PC-3 (cell line): ENCODE data around the gene FRG2. TPM values are rescaled to one million over a fixed set of nuclear protein-coding genes. Genes with fewer than 3 reads are reported as not detected.

Source experiments
- ATAC-seq: fragments of 200-7000 bp; cut with Tn5 transposase; 2 replicates; pipeline ENCODE4 v1.9.1; 2020; ENCODE audit warnings: mild to moderate bottlenecking, moderate library complexity
- BruUV-seq: library from RNA; stranded (reverse); fragments of 400-500 nt; replicated peaks from 2 replicates; lab custom pipeline; 2021; lab: Mats Ljungman, UMichigan
- CTCF ChIA-PET: fragments of 300-600 bp; sonication (Branson Sonifier 250); formaldehyde crosslinking; loops from one replicate; lab custom pipeline; 2022; ENCODE audit warnings: antibody characterized with exemption; lab: Charles Lee
- POLR2A ChIA-PET: fragments of 300-600 bp; sonication (Branson Sonifier 250); formaldehyde crosslinking; loops from one replicate; lab custom pipeline; 2022; ENCODE audit warnings: antibody characterized with exemption; ENCODE audit not compliant: unreplicated experiment; lab: Charles Lee
- DNase-seq: peaks from one replicate; pipeline ENCODE4 v3.0.0-alpha.2; 2015
- H2AFZ ChIP-seq: fragments of 300-600 bp; sonication (generic); 2 replicates; pipeline ENCODE4 v1.6.0; 2016; ENCODE audit warnings: antibody characterized with exemption, low read length
- H3F3A ChIP-seq: fragments of 300-600 bp; sonication (generic); one replicate; pipeline ENCODE4 v1.6.0; 2017; ENCODE audit warnings: antibody characterized with exemption, low read length, control low read depth, mild to moderate bottlenecking; ENCODE audit not compliant: unreplicated experiment
- H3K27ac ChIP-seq: fragments of 300-600 bp; sonication (generic); 2 replicates; pipeline ENCODE4 v1.5.1; 2016; ENCODE audit warnings: mild to moderate bottlenecking, low read length
- H3K27me3 ChIP-seq: fragments of 300-600 bp; sonication (generic); 2 replicates; pipeline ENCODE4 v1.6.1; 2016; ENCODE audit warnings: low read length, mixed read lengths
- H3K36me3 ChIP-seq: fragments of 300-600 bp; sonication (generic); 2 replicates; pipeline ENCODE4 v1.6.1; 2016; ENCODE audit warnings: low read depth, mixed run types, low read length, mixed read lengths
- H3K4me1 ChIP-seq: fragments of 300-600 bp; sonication (generic); 2 replicates; pipeline ENCODE4 v1.5.1; 2016; ENCODE audit warnings: low read length; ENCODE audit not compliant: insufficient read depth
- H3K4me2 ChIP-seq: fragments of 300-600 bp; sonication (generic); 2 replicates; pipeline ENCODE4 v1.6.0; 2016; ENCODE audit warnings: low read length
- H3K4me3 ChIP-seq: fragments of 300-600 bp; sonication (generic); 2 replicates; pipeline ENCODE4 v1.5.1; 2016; ENCODE audit warnings: mild to moderate bottlenecking, low read length, mixed read lengths
- H3K79me2 ChIP-seq: fragments of 300-600 bp; sonication (generic); 2 replicates; pipeline ENCODE4 v1.6.1; 2017; ENCODE audit warnings: low read length, mixed read lengths
- H3K9ac ChIP-seq: fragments of 300-600 bp; sonication (generic); 2 replicates; pipeline ENCODE4 v1.6.0; 2016; ENCODE audit warnings: mild to moderate bottlenecking, low read length
- H3K9me2 ChIP-seq: fragments of 300-600 bp; sonication (generic); replicated peaks from 2 replicates; pipeline ENCODE4 v1.6.1; 2016; ENCODE audit warnings: mixed run types, low read length, mixed read lengths
- H3K9me3 ChIP-seq: fragments of 300-600 bp; sonication (generic); 2 replicates; pipeline ENCODE4 v1.6.1; 2016; ENCODE audit warnings: low read length, mixed read lengths
- H4K20me1 ChIP-seq: fragments of 300-600 bp; sonication (generic); 2 replicates; pipeline ENCODE4 v1.6.1; 2016; ENCODE audit warnings: low read length, mixed read lengths
- CTCF ChIP-seq: fragments of 300-600 bp; sonication (generic); conservative IDR thresholded peaks from 2 replicates; pipeline ENCODE4 v1.5.1; 2017; ENCODE audit warnings: antibody characterized with exemption, low read depth, mild to moderate bottlenecking, low read length
- EZH2 ChIP-seq: fragments of 300-600 bp; sonication (generic); IDR thresholded peaks from one replicate; pipeline ENCODE4 v1.6.1; 2017; ENCODE audit warnings: antibody characterized with exemption, mild to moderate bottlenecking, low read length; ENCODE audit not compliant: unreplicated experiment
- EZH2phosphoT487 ChIP-seq: fragments of 300-600 bp; sonication (generic); IDR thresholded peaks from 2 replicates; pipeline ENCODE4 v1.6.1; 2018; ENCODE audit warnings: mild to moderate bottlenecking, antibody characterized with exemption, low read length, borderline replicate concordance
- intact Hi-C: fragments of 100-400 bp; cut with micrococcal nuclease; formaldehyde crosslinking; loops from 2 replicates; pipeline ENCODE4 v1.9.0; 2023
- total RNA-seq: library from RNA; depleted of rRNA; stranded (reverse); fragments of >200 nt; gene quantifications from 2 replicates; pipeline ENCODE4 v1.2.3, GENCODE V29; 2014

FRG2 gene
- total RNA-seq, 1 experiment from 2014 or later: 0.47 TPM

- no peak overlapping the region for H3K4me2 ChIP-seq
- intact Hi-C loops: no loop called here
- CTCF ChIA-PET: no interaction called here
Observed at GRCh38 chr4:190016369-190017289, 10.4 kb downstream of the FRG2 start.

GRCh38 chr4:190015538-190016368, 11.3 kb downstream of the FRG2 start:
- Histone ChIP-seq H3K27ac (no peak overlapping the region), H3K4me2 (no peak overlapping the region), H3K4me3 (no peak overlapping the region), H3K9ac (no peak overlapping the region), H3K79me2 (no peaks in the 10 kb centered on the region), H2AFZ (no peak overlapping the region), H3K4me1 (no peaks in the 10 kb centered on the region), H4K20me1 (no peaks in the 10 kb centered on the region), H3F3A (no peaks in the 10 kb centered on the region), H3K27me3 (no peaks in the 10 kb centered on the region), H3K9me3 (no peaks in the 10 kb centered on the region), H3K36me3 (no peaks in the 10 kb centered on the region), H3K9me2 (no peaks in the 10 kb centered on the region)
- DNase-seq (no peak), ATAC-seq (no peak)
- POLR2A ChIA-PET: no interaction called here
- CTCF ChIA-PET: no interaction called here
- BruUV-seq: no TSS peak
- TF ChIP-seq EZH2 (no peak), CTCF (no peak)
- intact Hi-C loops: no loop called here

More at GRCh38 chr4:190016369-190017289, 10.4 kb downstream of the FRG2 start:
- Histone ChIP-seq H3F3A (no peaks in the 10 kb centered on the region), H3K36me3 (no peaks in the 10 kb centered on the region), H3K9me3 (no peaks in the 10 kb centered on the region), H3K27me3 (no peaks in the 10 kb centered on the region), H3K27ac (no peak overlapping the region), H4K20me1 (no peaks in the 10 kb centered on the region), H3K79me2 (no peaks in the 10 kb centered on the region), H3K9ac (no peak overlapping the region), H3K9me2 (no peaks in the 10 kb centered on the region), H2AFZ (no peak overlapping the region), H3K4me3 (no peak overlapping the region), H3K4me1 (no peaks in the 10 kb centered on the region)
- TF ChIP-seq EZH2 (no peak), CTCF (no peak), EZH2phosphoT487 (no peak)
- no TSS peak for BruUV-seq
- POLR2A ChIA-PET: no interaction called here
- no peak for ATAC-seq
- no peak for DNase-seq
